Pancreas (tissue), 10 donors: ENCODE measurements around the gene C17orf100. TPM values are rescaled to one million over a fixed set of nuclear protein-coding genes. Genes with fewer than 3 reads are reported as not detected.

ENCODE experiments used
- ATAC-seq, 4 donors: fragments of 200-7000 bp; cut with Tn5 transposase; one replicate each; pipeline versions ENCODE4 v1.8.0 to v1.9.1; 2020; ENCODE audit warnings: mild to moderate bottlenecking in 4 of 4, moderate library complexity in 4 of 4
- DNase-seq, 6 donors: peaks; one replicate each; pipeline ENCODE4 v3.0.0-alpha.2; 2020
- FAIRE-seq: peaks from 2 replicates; lab custom pipeline; 2012; peaks lifted over from hg19 to GRCh38; lab: Jason Lieb, UNC
- H3K27ac ChIP-seq, 4 donors: fragments of 200-600 bp; sonication (generic); 1 replicate in 3 of 4; 2 replicates in 1 of 4; pipeline versions ENCODE4 v1.5.0 to v1.8.0; 2020
- H3K27me3 ChIP-seq, 4 donors: fragments of 200-600 bp; one replicate each; pipeline ENCODE4 v1.8.0; 2021
- H3K36me3 ChIP-seq, 3 donors: fragments of 200-600 bp; sonication (generic) in 1 of 3; one replicate each; pipeline versions ENCODE4 v1.5.0 to v1.8.0; 2020 to 2021
- H3K4me1 ChIP-seq, 3 donors: fragments of 200-600 bp; one replicate each; pipeline ENCODE4 v1.8.0; 2021
- H3K4me3 ChIP-seq, 4 donors: fragments of 200-600 bp; sonication (generic) in 2 of 4; one replicate each; pipeline versions ENCODE4 v1.5.0 to v1.8.0; 2020 to 2021
- H3K9me3 ChIP-seq, 4 donors: fragments of 200-600 bp; one replicate each; pipeline ENCODE4 v1.8.0; 2021
- CTCF ChIP-seq, 4 donors: fragments of 200-600 bp; sonication (generic) in 3 of 4; IDR thresholded peaks; one replicate each; pipeline versions ENCODE4 v1.5.0 to v1.8.0; 2021; ENCODE audit warnings: antibody characterized with exemption in 4 of 4
- WGBS, 2 donors: extraction: QIAGEN DNeasy Blood & Tissue Kit; methylation state at CpG; one replicate each; pipeline ENCODE4 v1.1.7; 2013; 5-methylcytosine and 5-hydroxymethylcytosine counted together
- intact Hi-C, 3 donors: fragments of 100-400 bp; cut with DNase I; formaldehyde crosslinking; loops; one replicate each; pipeline versions ENCODE4 v1.11.1 to v1.14.2; 2022
- polyA plus RNA-seq, 2 donors: library from polyadenylated mRNA; stranded (reverse); fragments of 200-250 nt; gene quantifications; one replicate each; pipeline ENCODE4 v1.2.3, GENCODE V29; 2013
- total RNA-seq, 6 donors: library from RNA; stranded (reverse); fragmentation: NEBNext Ultra II Directional in 4 of 6; extraction: Animal tissue kit (Norgen Biotek cat#: 25700) in 4 of 6; gene quantifications; one replicate each; pipeline versions ENCODE4 v1.2.1 to v1.2.4, GENCODE V29; 2021 to 2023
- donor health status: healthy with polysubstance abuse.
- donor health status: DM: no; HTN: no; CAD: no; lungs with moderate emphysema.
- donor health status: DM: no; HTN: no; CAD: no.
- donor health status: control.
- donor health status: control.
- donor health status: Bipolar disorder and iron deficiency.
- donor health status: DM: yes; HTN: yes; CAD: no.
- donor health status: DM: no; HTN: no; CAD: no.
- donor health status: DM: no; HTN: no; CAD: no.
- donor health status: DM: yes; HTN: yes; CAD: no.

Gene C17orf100
- total and polyA plus RNA-seq, 8 donors, result 0.91 to 5.8 (median 2.4) TPM

- no peaks in the 10 kb centered on the region for H3K4me1 ChIP-seq
- TF ChIP-seq CTCF (IDR thresholded peaks at IDR 0.05), result no peak
- no peaks in the 10 kb centered on the region for H3K36me3 ChIP-seq
- H3K4me3 ChIP-seq, result no peak overlapping the region
- no peaks in the 10 kb centered on the region for H3K9me3 ChIP-seq
- ATAC-seq, result no peak
- no peaks in the 10 kb centered on the region for H3K27me3 ChIP-seq
- no peak for FAIRE-seq
- intact Hi-C loops, result no loop called here
- H3K27ac ChIP-seq, result no peak overlapping the region
- 90 to 94% methylated on average over 4 of the region's 4 CpGs for WGBS, 2 donors
- no peak for DNase-seq
These were observed 30.8 kb downstream of the C17orf100 start for GRCh38 chr17:6682339-6682738.

- FAIRE-seq (no peak), ATAC-seq (no peak), DNase-seq (no peak)
- Histone ChIP-seq H3K4me1 (no peaks in the 10 kb centered on the region), H3K4me3 (no peak overlapping the region), H3K27ac (no peak overlapping the region), H3K9me3 (no peaks in the 10 kb centered on the region), H3K27me3 (no peaks in the 10 kb centered on the region), H3K36me3 (no peaks in the 10 kb centered on the region)
- TF ChIP-seq CTCF (IDR thresholded peaks at IDR 0.05), result no peak
- intact Hi-C loops, result no loop called here
- 24 to 31% methylated on average over 3 of the region's 3 CpGs for WGBS, 2 donors
These were observed 31.6 kb downstream of the C17orf100 start for GRCh38 chr17:6683081-6683684.

DNA sequence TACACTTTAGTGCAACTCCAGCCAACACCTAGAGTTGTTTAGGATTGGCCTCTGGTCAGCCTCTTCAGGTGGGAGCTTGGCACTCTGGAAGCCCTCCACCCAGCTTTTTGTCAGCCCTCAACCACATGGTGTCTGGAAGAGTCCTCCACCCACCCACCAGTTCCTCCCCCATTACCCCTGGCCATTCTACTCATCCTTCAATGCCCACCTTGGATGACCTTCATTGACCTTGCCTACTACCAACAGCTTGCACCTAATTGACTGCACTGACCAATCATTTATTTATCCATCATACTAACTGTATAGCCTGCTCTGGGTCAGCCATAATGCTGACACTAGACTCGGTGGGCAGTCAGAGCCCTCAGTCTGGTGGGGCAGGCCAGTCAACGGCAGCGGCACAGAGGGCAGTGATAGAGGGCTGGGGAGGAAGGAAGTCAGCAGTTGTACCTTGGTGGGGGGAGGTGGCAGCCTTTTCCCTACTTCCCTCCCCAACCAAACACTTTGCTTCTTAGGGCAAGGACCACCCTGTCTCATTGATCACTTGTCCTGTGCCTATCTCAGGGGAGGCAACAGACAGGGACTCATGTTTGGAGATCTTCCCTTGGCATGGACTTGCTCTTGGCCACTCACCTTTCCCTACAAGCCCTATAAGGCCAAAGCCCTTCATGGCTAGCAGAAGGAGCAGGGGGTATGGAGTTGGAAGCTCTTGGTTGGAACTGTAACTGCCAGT lies 32.3 kb downstream of the C17orf100 start:
- Histone ChIP-seq H3K4me1 (no peaks in the 10 kb centered on the region), H3K9me3 (no peaks in the 10 kb centered on the region), H3K36me3 (no peaks in the 10 kb centered on the region), H3K27ac (no peak overlapping the region), H3K4me3 (no peak overlapping the region), H3K27me3 (no peaks in the 10 kb centered on the region)
- ATAC-seq, result no peak
- FAIRE-seq, result no peak
- no peak for DNase-seq
- TF ChIP-seq CTCF (IDR thresholded peaks at IDR 0.05), result no peak
- WGBS, 2 donors, result 96% methylated on average over 3 of the region's 3 CpGs
- intact Hi-C loops, result no loop called here

- ATAC-seq (no peak), FAIRE-seq (no peak)
These were observed 32.9 kb downstream of the C17orf100 start for GRCh38 chr17:6684460-6684783.

More at GRCh38 chr17:6684460-6684783, 32.9 kb downstream of the C17orf100 start:
- intact Hi-C loops, result no loop called here
- TF ChIP-seq CTCF (IDR thresholded peaks at IDR 0.05), result no peak
- 79 to 83% methylated on average over 7 of the region's 7 CpGs for WGBS, 2 donors
- H3K9me3 ChIP-seq, result no peaks in the 10 kb centered on the region
- H3K27me3 ChIP-seq, result no peaks in the 10 kb centered on the region
- no peak overlapping the region for H3K4me3 ChIP-seq
- H3K36me3 ChIP-seq, result no peaks in the 10 kb centered on the region
- no peaks in the 10 kb centered on the region for H3K4me1 ChIP-seq
- H3K27ac ChIP-seq, result no peak overlapping the region
- no peak for DNase-seq
